ENCODE data around the gene C9orf85.
A peak's percentile ranks its signal among the peaks of the same experiment; 100 is the strongest.

Gene C9orf85

GRCh38 chr9:71904076-71904475 is 7.4 kb upstream of the C9orf85 start:
- no peak for TF ChIP-seq ZFX (IDR thresholded peaks at IDR 0.05)
- no peak for TF ChIP-seq CTCF (conservative IDR thresholded peaks at IDR 0.05)
- H3K27ac ChIP-seq, result no peak overlapping the region

DNA sequence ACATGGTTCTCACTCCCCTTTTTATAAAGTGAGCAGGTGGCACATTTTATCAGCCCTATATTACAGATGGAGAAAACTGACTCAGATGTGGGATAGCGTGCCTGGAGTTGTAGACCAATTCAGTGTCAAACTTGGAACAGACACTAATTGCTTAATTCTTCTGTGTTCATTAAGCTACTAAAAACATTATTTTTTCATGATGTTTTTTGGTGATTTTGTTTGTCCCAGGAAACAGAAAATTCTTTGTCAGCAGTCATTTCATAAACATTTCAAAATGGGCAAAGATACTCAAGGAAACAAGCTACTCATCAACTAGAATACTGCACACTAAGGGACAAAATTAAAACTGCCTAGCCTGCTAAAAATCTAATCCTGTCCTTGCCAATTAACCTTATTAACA is 2.6 kb upstream of the C9orf85 start:
- TF ChIP-seq CTCF (conservative IDR thresholded peaks at IDR 0.05), result no peak
- no peak for TF ChIP-seq ZFX (IDR thresholded peaks at IDR 0.05)
- H3K27ac ChIP-seq, result no peak overlapping the region

GRCh38 chr9:71909887-71910649 is 1.4 kb upstream of the C9orf85 start:
- peak overlapping the region; percentile 80 for H3K27ac ChIP-seq
- TF ChIP-seq ZFX (IDR thresholded peaks at IDR 0.05) (no peak), CTCF (conservative IDR thresholded peaks at IDR 0.05) (no peak)

DNA sequence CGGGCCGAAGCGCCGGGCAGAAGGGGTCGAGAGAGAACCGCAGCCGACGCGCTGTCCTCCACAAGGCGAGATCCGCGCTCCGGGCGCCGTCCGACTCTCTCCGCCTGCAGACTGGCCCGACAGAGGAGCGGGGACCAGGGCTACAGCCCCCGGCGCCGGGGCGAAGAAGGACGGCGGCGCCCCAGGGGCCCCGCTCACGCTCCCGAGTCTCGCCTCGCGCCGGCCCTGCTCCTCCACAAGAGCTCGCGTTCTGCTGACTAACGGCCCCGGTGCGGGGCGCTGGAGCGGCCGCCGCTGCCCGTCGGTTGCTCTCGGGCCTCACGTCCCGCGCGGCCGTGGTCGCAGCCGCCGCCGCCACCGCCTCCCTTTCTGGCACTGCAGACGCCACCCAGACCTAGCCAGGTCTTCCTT is 784 bp upstream of the C9orf85 start:
- H3K27ac ChIP-seq, result peak overlapping the region; percentile 80
- peak; percentile 89 for TF ChIP-seq ZFX (IDR thresholded peaks at IDR 0.05)
- no peak for TF ChIP-seq CTCF (conservative IDR thresholded peaks at IDR 0.05)

DNA sequence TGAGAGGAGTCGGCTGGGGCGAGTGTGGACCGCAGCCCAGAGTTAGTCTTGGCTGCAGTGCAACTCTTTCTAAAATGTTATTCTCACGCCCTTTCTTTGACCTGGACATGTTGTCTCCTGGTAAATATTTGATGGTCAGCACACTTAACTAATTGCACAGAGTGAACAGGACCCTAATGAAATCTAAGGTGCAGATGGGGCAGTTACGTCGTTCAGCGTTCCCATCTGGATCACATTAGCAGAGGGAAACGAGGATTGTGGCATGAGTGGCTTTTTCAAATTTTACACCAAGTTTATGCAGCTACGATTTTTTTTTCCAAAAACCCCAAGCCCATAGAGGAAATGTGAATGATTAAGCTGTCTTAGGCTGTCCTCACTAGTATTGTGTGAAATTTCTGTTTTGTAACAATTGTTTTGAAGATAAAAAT is 483 bp downstream of the C9orf85 start:
- H3K27ac ChIP-seq, result peak overlapping the region; percentile 80
- no peak for TF ChIP-seq CTCF (conservative IDR thresholded peaks at IDR 0.05)
- TF ChIP-seq ZFX (IDR thresholded peaks at IDR 0.05), result no peak

DNA sequence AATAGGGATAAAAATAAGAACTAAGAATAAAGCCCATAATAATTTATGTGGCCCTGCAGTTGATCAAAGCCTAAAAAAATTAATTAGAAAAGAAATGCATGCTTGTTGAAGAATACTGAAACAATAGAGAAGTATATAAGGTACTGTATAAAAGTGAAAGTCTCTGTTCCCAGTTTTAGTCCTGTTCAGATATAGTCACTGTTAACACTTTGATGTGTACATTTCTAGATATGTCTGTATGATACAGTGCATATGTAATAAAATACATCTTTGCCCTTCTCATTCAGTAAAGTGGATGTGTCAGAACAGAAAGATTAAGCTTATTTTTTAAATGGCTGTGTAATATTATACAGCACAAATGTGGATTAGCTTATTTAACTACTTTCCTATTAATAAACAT is 4.1 kb downstream of the C9orf85 start:
- H3K27ac ChIP-seq, result no peak overlapping the region
- no peak for TF ChIP-seq CTCF (conservative IDR thresholded peaks at IDR 0.05)
- TF ChIP-seq ZFX (IDR thresholded peaks at IDR 0.05), result no peak

DNA sequence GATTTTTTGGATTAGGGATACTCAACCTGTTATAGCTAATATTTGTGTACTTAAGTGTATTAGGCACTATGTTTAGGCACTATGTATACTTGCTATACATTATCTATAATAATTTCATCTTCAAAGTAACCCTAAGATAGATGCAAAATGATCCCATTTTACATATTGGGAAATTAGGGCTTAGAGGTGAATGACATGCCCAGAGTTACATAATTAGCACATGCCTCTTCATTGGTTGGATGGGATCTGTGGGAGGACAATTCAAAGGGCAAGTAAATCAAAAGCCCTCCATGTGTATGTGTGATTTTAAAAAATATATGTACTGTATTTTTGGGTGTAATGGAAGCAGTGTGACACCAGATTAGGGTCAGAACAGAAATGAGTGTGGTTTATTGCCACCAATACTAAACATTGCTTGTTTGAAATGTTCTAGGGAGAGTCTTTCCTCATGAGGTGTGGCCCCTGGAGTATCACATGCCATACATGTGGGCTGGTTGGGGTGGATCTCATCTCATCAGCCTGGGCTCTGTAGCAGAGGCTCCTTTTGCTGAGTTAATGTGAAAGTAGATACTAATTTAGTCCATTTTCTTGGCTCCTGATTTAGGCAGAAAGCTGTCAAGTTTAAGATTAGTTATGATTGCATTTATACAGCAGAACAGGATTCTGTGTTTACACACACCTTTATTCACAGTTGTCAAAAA is 5.5 kb downstream of the C9orf85 start:
- H3K27ac ChIP-seq, result no peak overlapping the region
- TF ChIP-seq CTCF (conservative IDR thresholded peaks at IDR 0.05) (no peak), ZFX (IDR thresholded peaks at IDR 0.05) (no peak)

Measured in C4-2B (cell line).